HAP-1 (cell line): ENCODE data around the gene SGCA.

Experiments
- DNase-seq, 2 experiments: peaks; one replicate each; pipeline ENCODE4 v3.0.0-alpha.2; 2016 to 2020; ENCODE audit warnings: low spot score in 2 of 2
- H3K27me3 ChIP-seq: fragments of 250-450 bp; sonication (Bioruptor Pico); 2 replicates; pipeline ENCODE4 v1.5.1; 2020; ENCODE audit warnings: low read depth, mild to moderate bottlenecking, moderate library complexity
- H3K36me3 ChIP-seq: fragments of 250-450 bp; sonication (Bioruptor Pico); replicated peaks from 2 replicates; pipeline ENCODE4 v1.5.1; 2020; ENCODE audit warnings: mild to moderate bottlenecking
- H3K4me1 ChIP-seq: fragments of 250-450 bp; sonication (Bioruptor Pico); 2 replicates; pipeline ENCODE4 v1.5.1; 2020; ENCODE audit warnings: mild to moderate bottlenecking
- H3K4me3 ChIP-seq: fragments of 250-450 bp; sonication (Bioruptor Pico); 2 replicates; pipeline ENCODE4 v1.5.1; 2020; ENCODE audit warnings: mild to moderate bottlenecking, moderate library complexity
- H3K9me3 ChIP-seq: fragments of 250-450 bp; sonication (Bioruptor Pico); 2 replicates; pipeline ENCODE4 v1.5.1; 2020; ENCODE audit warnings: mild to moderate bottlenecking, moderate library complexity
- in situ Hi-C: fragments of 300-500 bp; cut with MboI; formaldehyde crosslinking; loops from 3 replicates; pipeline ENCODE4 v1.14.3; 2020; ENCODE audit warnings: low sequenced_read_pairs, inconsistent platforms, mixed read lengths

The SGCA gene

GRCh38 chr17:50199211-50199802 is 33.5 kb downstream of the SGCA start:
- Histone ChIP-seq H3K9me3 (no peaks in the 10 kb centered on the region), H3K36me3 (no peaks in the 10 kb centered on the region), H3K27me3 (peaks cover 28% of the 10 kb centered on the region), H3K4me3 (peak overlapping the region; percentile 33), H3K4me1 (peaks cover 4% of the 10 kb centered on the region)
- no peak for DNase-seq
- in situ Hi-C loops = no loop called here

DNA sequence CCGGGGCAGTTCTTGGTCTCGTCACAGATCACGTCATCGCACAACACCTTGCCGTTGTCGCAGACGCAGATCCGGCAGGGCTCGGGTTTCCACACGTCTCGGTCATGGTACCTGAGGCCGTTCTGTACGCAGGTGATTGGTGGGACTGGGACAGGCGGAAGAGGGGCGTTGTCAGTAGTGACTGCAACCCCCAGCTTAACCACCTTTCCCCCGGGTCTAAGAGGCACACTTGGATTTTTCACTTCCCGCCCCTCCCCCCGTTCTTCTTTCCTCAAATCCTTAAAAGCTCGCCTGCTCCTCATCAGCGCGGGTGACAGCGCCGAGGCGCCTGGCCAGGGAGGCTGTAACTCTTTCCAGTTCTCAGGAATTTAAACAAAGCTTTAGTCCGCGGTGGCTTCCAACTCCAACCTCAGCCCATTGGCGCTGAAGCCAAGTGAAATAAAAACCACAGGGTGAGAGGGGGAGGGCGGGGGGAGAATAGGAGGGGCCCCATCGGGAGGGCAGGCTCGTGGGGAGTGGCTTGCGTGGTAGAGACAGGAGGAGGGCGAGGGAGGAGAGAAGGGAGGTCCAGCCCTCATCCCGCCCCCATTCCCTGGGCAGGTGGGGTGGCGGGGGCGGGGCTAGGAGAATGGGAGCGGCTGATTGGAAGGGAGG is 34.1 kb downstream of the SGCA start:
- Histone ChIP-seq H3K4me1 (peaks cover 4% of the 10 kb centered on the region), H3K9me3 (no peaks in the 10 kb centered on the region), H3K4me3 (peak overlapping the region; percentile 33), H3K27me3 (peaks cover 34% of the 10 kb centered on the region), H3K36me3 (no peaks in the 10 kb centered on the region)
- in situ Hi-C loops = no loop called here
- DNase-seq = peak; percentile 87 to 97

DNA sequence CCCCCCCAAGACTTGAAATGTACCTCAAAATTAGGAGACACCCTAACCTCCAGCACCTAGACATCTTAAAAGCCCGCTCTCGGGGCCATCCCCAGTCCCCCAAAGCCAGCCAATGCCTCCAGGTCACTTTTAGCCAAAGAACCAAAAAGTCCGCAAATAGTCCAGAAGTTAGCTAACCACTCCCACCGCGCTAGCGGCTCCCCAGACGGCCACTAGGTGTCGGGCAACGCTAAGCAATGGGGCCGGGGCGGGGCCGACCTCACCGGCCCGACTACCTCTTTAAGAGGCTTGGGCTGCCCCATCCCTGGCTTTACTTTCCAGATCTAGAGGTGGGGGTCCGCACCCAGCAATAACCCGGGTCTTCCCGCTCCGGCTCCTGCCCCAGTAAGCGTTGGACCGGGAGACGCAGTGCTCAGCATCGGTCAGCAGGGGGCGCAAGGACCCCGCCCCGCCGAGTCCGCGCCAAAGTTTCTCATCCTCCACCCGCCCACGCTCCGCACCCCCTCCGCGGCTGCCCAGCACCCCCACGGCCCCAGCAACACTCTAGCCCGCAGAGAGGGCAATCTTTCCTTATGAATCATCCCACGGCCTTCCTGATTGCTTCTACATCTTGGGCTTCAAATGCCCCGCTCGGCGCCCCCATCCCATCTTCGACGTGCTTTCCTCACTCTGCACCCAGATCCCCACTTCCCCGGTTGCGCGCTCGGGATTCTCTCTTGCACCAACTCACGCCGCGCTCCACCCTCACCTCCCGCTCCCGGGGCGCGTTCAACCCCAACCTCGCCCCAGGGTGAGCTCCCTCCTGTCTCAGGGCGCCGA is 34.9 kb downstream of the SGCA start:
- peak; percentile 83 to 93 for DNase-seq
- Histone ChIP-seq H3K4me1 (peaks cover 4% of the 10 kb centered on the region), H3K27me3 (peaks cover 42% of the 10 kb centered on the region), H3K36me3 (no peaks in the 10 kb centered on the region), H3K4me3 (peak overlapping the region; percentile 33), H3K9me3 (no peaks in the 10 kb centered on the region)
- in situ Hi-C loops = no loop called here

GRCh38 chr17:50201276-50201854 is 35.6 kb downstream of the SGCA start, which contains the start of gene COL1A1:
COL1A1 (minus strand) TSS chr17:50201631; CDS start chr17:50201513, 118 bp downstream.
- peaks cover 4% of the 10 kb centered on the region for H3K4me1 ChIP-seq
- H3K27me3 ChIP-seq = peaks cover 47% of the 10 kb centered on the region
- no peaks in the 10 kb centered on the region for H3K36me3 ChIP-seq
- in situ Hi-C loops = no loop called here
- DNase-seq = no peak
- H3K9me3 ChIP-seq = no peaks in the 10 kb centered on the region
- H3K4me3 ChIP-seq = peak within 1 kb of the TSS; percentile 33

DNA sequence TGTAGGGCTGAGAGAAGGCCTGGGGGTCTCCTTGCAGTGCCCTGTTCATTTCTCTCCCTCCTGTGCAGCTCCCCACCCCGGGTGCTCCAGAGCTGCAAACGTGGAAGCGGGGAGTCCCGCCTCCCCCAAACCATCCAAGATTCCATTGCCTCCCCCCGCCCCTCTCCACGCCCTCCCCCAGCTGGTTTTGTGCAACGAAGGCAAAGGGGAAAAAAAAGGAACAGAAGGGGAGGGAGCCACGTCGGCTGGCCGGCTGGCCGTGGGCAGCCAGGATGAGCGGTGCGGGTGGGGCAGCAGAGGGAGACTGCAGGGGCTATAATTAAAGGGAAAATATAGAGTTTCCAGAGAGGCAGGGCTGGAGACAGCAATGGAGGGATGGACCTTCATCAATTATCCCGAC is 37.3 kb downstream of the SGCA start:
- Histone ChIP-seq H3K27me3 (peaks cover 47% of the 10 kb centered on the region), H3K36me3 (no peaks in the 10 kb centered on the region), H3K4me3 (no peak overlapping the region), H3K9me3 (no peaks in the 10 kb centered on the region), H3K4me1 (peaks cover 4% of the 10 kb centered on the region)
- DNase-seq = no peak
- in situ Hi-C loops = no loop called here

GRCh38 chr17:50203604-50204345 is 38.0 kb downstream of the SGCA start:
- no peak overlapping the region for H3K4me3 ChIP-seq
- in situ Hi-C loops = no loop called here
- peaks cover 4% of the 10 kb centered on the region for H3K4me1 ChIP-seq

GRCh38 chr17:50204431-50204830 is 38.6 kb downstream of the SGCA start:
- no peaks in the 10 kb centered on the region for H3K36me3 ChIP-seq
- peaks cover 47% of the 10 kb centered on the region for H3K27me3 ChIP-seq
- no peaks in the 10 kb centered on the region for H3K9me3 ChIP-seq
- H3K4me3 ChIP-seq = no peak overlapping the region
- in situ Hi-C loops = no loop called here
- H3K4me1 ChIP-seq = peaks cover 4% of the 10 kb centered on the region
- no peak for DNase-seq

More at GRCh38 chr17:50203604-50204345, 38.0 kb downstream of the SGCA start:
- H3K36me3 ChIP-seq = no peaks in the 10 kb centered on the region
- peaks cover 47% of the 10 kb centered on the region for H3K27me3 ChIP-seq
- DNase-seq = no peak
- H3K9me3 ChIP-seq = no peaks in the 10 kb centered on the region

- no peaks in the 10 kb centered on the region for H3K36me3 ChIP-seq
- no peak overlapping the region for H3K4me3 ChIP-seq
- no peaks in the 10 kb centered on the region for H3K9me3 ChIP-seq
- DNase-seq = peak in 1 of 2 experiments; percentile 2
- peaks cover 47% of the 10 kb centered on the region for H3K27me3 ChIP-seq
- peaks cover 8% of the 10 kb centered on the region for H3K4me1 ChIP-seq
- in situ Hi-C loops = no loop called here
Measured at GRCh38 chr17:50205111-50205962, 39.5 kb downstream of the SGCA start.

DNA sequence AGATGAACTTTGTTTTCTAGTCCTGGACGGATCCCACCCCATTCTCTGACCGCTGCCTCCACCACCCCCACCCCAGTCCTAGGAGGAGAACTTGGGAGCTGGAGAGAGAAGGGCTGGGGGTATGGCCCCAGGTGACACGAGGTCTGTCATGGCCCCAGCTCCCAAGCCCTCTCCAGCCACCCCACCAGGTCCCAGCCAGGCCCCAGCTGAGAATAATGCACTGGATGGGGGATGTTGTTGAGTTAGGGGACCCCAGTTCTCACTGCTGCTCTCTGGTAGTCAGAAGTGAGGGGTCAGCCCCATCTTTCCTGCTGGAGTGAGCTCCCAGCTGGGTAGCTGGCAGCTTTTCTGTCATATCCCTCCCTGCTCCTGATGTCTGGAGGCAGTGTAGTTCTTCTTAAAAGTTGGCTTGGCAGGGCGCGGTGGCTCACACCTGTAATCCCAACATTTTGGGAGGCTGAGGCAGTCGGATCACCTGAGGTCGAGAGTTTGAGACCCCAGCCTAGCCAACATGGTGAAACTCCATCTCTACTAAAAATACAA is 40.2 kb downstream of the SGCA start:
- Histone ChIP-seq H3K27me3 (peaks cover 44% of the 10 kb centered on the region), H3K36me3 (no peaks in the 10 kb centered on the region), H3K9me3 (no peaks in the 10 kb centered on the region), H3K4me3 (no peak overlapping the region), H3K4me1 (peaks cover 6% of the 10 kb centered on the region)
- DNase-seq = no peak
- in situ Hi-C loops = no loop called here

GRCh38 chr17:50206604-50207293 is 40.9 kb downstream of the SGCA start:
- Histone ChIP-seq H3K27me3 (peaks cover 37% of the 10 kb centered on the region), H3K4me1 (peaks cover 4% of the 10 kb centered on the region; the same call in 1 of the 2 replicates), H3K36me3 (no peaks in the 10 kb centered on the region), H3K4me3 (no peak overlapping the region), H3K9me3 (no peaks in the 10 kb centered on the region)
- peak in 1 of 2 experiments; percentile 79 for DNase-seq
- in situ Hi-C loops = no loop called here

DNA sequence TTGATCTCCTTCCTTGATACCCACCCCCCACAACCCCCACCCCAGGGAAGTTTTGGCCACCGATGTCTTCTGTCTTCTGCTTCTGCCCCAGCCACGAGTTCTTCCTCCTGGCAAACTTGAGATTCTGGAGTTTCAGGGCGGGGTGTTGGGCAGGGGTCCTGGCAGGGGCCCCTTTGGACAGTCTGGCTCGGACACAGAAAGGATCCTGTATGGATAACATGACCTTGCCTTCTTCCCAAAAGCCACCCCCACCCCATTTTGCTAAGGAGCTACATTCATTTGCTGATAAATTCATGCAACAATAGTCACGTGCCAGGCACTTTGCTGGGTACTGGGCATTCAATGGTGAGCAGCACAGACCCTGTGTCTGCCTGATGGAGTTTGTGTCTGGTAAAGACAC is 41.5 kb downstream of the SGCA start:
- in situ Hi-C loops = no loop called here
- Histone ChIP-seq H3K4me3 (no peak overlapping the region), H3K27me3 (peaks cover 31% of the 10 kb centered on the region), H3K36me3 (no peaks in the 10 kb centered on the region), H3K9me3 (no peaks in the 10 kb centered on the region), H3K4me1 (peaks cover 4% of the 10 kb centered on the region; the same call in 1 of the 2 replicates)
- no peak for DNase-seq
